Neural progenitor cell (in vitro differentiated cells): ENCODE data around the gene HS6ST3. TPM values are rescaled to one million over a fixed set of nuclear protein-coding genes. Genes with fewer than 3 reads are reported as not detected.
A peak's percentile ranks its signal among the peaks of the same experiment; 100 is the strongest.

Experiments
- DNase-seq: peaks from one replicate; pipeline ENCODE4 v3.0.0-alpha.2; 2016; ENCODE audit warnings: low spot score
- H2AFZ ChIP-seq: fragments of 200-600 bp; sonication (generic); replicated peaks from 2 replicates; pipeline ENCODE4 v1.6.1; 2016; ENCODE audit warnings: antibody characterized with exemption
- H3F3A ChIP-seq: fragments of 200-600 bp; sonication (generic); 2 replicates; pipeline ENCODE4 v1.6.1; 2016; ENCODE audit warnings: antibody characterized with exemption, low read depth
- H3K27ac ChIP-seq: fragments of 200-600 bp; sonication (generic); 2 replicates; pipeline ENCODE4 v1.5.1; 2016; ENCODE audit warnings: mild to moderate bottlenecking
- H3K27me3 ChIP-seq: fragments of 200-600 bp; sonication (generic); 2 replicates; pipeline ENCODE4 v1.6.1; 2016; ENCODE audit warnings: mild to moderate bottlenecking, moderate library complexity
- H3K36me3 ChIP-seq: fragments of 200-600 bp; sonication (generic); 2 replicates; pipeline ENCODE4 v1.5.1; 2016
- H3K4me1 ChIP-seq: fragments of 200-600 bp; sonication (generic); 2 replicates; pipeline ENCODE4 v1.6.1; 2016; ENCODE audit warnings: mixed run types
- H3K4me2 ChIP-seq: fragments of 200-600 bp; sonication (generic); 2 replicates; pipeline ENCODE4 v1.6.1; 2016
- H3K4me3 ChIP-seq: fragments of 200-600 bp; sonication (generic); 2 replicates; pipeline ENCODE4 v1.5.1; 2016
- H3K79me2 ChIP-seq: fragments of 200-600 bp; sonication (generic); 2 replicates; pipeline ENCODE4 v1.6.1; 2016; ENCODE audit warnings: low read depth
- H3K9ac ChIP-seq: fragments of 200-600 bp; sonication (generic); 2 replicates; pipeline ENCODE4 v1.6.1; 2016
- H3K9me3 ChIP-seq: fragments of 200-600 bp; sonication (generic); 2 replicates; pipeline ENCODE4 v1.5.1; 2016; ENCODE audit warnings: low read depth
- H4K20me1 ChIP-seq: fragments of 200-600 bp; sonication (generic); 2 replicates; pipeline ENCODE4 v1.6.1; 2016; ENCODE audit warnings: low read depth
- H3K27ac Mint-ChIP-seq: 3 replicates; pipeline ENCODE4 v1.8.0; 2021; ENCODE audit warnings: mixed read lengths
- H3K27me3 Mint-ChIP-seq: 2 replicates; pipeline ENCODE4 v1.8.0; 2022; ENCODE audit warnings: low read depth, mild to moderate bottlenecking, inconsistent platforms, moderate library complexity, mixed read lengths; ENCODE audit not compliant: insufficient read depth
- H3K36me3 Mint-ChIP-seq: 3 replicates; pipeline ENCODE4 v1.8.0; 2021; ENCODE audit warnings: mixed read lengths
- H3K4me1 Mint-ChIP-seq: 3 replicates; pipeline ENCODE4 v1.8.0; 2021; ENCODE audit warnings: mixed read lengths
- H3K4me3 Mint-ChIP-seq: 3 replicates; pipeline ENCODE4 v1.8.0; 2021; ENCODE audit warnings: mild to moderate bottlenecking, moderate library complexity, mixed read lengths
- H3K9me3 Mint-ChIP-seq: 3 replicates; pipeline ENCODE4 v1.8.0; 2020; ENCODE audit warnings: mixed read lengths
- EZH2 ChIP-seq: fragments of 200-600 bp; sonication (generic); IDR thresholded peaks from 2 replicates; pipeline ENCODE4 v1.6.1; 2017; ENCODE audit warnings: antibody characterized with exemption, mild to moderate bottlenecking, moderate library complexity
- EZH2phosphoT487 ChIP-seq: fragments of 200-600 bp; sonication (generic); IDR thresholded peaks from 2 replicates; pipeline ENCODE4 v1.6.1; 2017; ENCODE audit warnings: antibody characterized with exemption
- total RNA-seq: library from RNA; depleted of rRNA; stranded (reverse); fragments of >200 nt; gene quantifications from 2 replicates; pipeline ENCODE4 v1.2.3, GENCODE V29; 2015; ENCODE audit warnings: low replicate concordance
- TF ChIP-seq, protein P1 (sequence below): fragments of 200-600 bp; sonication (generic); IDR thresholded peaks from 2 replicates; pipeline ENCODE4 v1.5.1; 2017; ENCODE audit warnings: antibody characterized with exemption, mild to moderate bottlenecking

The HS6ST3 gene
- total RNA-seq, 1 donor from 2014 or later, result 0.39 TPM

DNA sequence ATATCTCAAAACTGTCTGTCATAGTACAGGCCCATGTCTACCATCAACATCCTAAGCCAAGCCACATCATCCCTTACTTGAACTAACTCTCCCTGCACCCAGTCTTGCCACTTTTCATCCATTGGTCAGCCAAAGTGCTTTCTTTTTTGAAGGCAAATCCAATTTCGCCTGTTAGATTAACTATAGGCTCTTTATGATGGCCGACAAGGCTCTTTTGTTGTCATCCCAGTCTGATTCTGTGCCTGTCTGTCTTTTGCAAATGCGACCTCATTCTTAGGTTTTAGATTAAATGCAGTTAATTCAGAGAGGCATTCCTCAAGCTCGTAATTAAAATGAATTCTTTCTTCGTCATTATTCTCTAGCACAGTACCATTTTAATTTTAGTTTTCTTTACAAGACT, 148.3 kb downstream of the HS6ST3 start:
- Mint-ChIP-seq H3K9me3 (no peaks in the 10 kb centered on the region), H3K36me3 (no peaks in the 10 kb centered on the region), H3K27me3 (no peaks in the 10 kb centered on the region), H3K4me3 (no peak overlapping the region), H3K4me1 (no peaks in the 10 kb centered on the region), H3K27ac (no peak overlapping the region)
- Histone ChIP-seq H3K4me3 (no peak overlapping the region), H3F3A (no peaks in the 10 kb centered on the region), H3K79me2 (no peaks in the 10 kb centered on the region), H2AFZ (peak overlapping the region; percentile 59), H3K27me3 (no peaks in the 10 kb centered on the region), H3K9ac (no peak overlapping the region), H3K27ac (no peak overlapping the region), H3K9me3 (no peaks in the 10 kb centered on the region), H3K36me3 (no peaks in the 10 kb centered on the region), H4K20me1 (no peaks in the 10 kb centered on the region), H3K4me1 (no peaks in the 10 kb centered on the region), H3K4me2 (no peak overlapping the region)
- peak; percentile 8 for DNase-seq
- TF ChIP-seq EZH2, result no peak
- TF ChIP-seq EZH2phosphoT487, result no peak
- TF ChIP-seq, protein P1, sequence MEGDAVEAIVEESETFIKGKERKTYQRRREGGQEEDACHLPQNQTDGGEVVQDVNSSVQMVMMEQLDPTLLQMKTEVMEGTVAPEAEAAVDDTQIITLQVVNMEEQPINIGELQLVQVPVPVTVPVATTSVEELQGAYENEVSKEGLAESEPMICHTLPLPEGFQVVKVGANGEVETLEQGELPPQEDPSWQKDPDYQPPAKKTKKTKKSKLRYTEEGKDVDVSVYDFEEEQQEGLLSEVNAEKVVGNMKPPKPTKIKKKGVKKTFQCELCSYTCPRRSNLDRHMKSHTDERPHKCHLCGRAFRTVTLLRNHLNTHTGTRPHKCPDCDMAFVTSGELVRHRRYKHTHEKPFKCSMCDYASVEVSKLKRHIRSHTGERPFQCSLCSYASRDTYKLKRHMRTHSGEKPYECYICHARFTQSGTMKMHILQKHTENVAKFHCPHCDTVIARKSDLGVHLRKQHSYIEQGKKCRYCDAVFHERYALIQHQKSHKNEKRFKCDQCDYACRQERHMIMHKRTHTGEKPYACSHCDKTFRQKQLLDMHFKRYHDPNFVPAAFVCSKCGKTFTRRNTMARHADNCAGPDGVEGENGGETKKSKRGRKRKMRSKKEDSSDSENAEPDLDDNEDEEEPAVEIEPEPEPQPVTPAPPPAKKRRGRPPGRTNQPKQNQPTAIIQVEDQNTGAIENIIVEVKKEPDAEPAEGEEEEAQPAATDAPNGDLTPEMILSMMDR, result no peak

DNA sequence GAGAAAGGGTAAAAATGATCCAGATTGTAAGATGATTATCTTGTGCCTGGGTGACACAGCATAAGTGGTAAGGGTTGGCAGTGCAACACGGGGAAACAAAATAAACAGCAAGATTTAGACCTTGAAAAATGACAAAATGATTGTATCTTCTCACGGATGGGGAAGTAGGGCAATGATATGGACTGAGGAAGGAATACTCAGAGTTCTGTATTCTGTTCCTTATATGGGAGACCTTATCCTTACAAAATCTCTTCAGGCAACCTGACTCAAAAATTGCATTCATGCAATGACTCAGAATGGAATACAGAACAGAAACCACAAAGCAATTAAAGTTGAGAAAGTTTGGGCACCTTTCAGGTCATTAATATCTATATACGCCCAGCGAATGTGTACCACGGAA, 149.0 kb downstream of the HS6ST3 start:
- no peaks in the 10 kb centered on the region for H3K27me3 Mint-ChIP-seq
- no peaks in the 10 kb centered on the region for H3K4me1 Mint-ChIP-seq
- no peaks in the 10 kb centered on the region for H3K4me1 ChIP-seq
- H3K9me3 Mint-ChIP-seq, result no peaks in the 10 kb centered on the region
- no peaks in the 10 kb centered on the region for H3K36me3 ChIP-seq
- H3K9ac ChIP-seq, result no peak overlapping the region
- DNase-seq, result no peak
- TF ChIP-seq, protein P1, result no peak
- TF ChIP-seq EZH2phosphoT487, result no peak
- no peak for TF ChIP-seq EZH2
- H3K4me3 Mint-ChIP-seq, result no peak overlapping the region
- H2AFZ ChIP-seq, result no peak overlapping the region
- no peak overlapping the region for H3K4me2 ChIP-seq
- H3K27me3 ChIP-seq, result no peaks in the 10 kb centered on the region
- no peak overlapping the region for H3K27ac ChIP-seq
- no peaks in the 10 kb centered on the region for H3K36me3 Mint-ChIP-seq
- H4K20me1 ChIP-seq, result no peaks in the 10 kb centered on the region
- no peak overlapping the region for H3K4me3 ChIP-seq
- no peak overlapping the region for H3K27ac Mint-ChIP-seq
- H3K9me3 ChIP-seq, result no peaks in the 10 kb centered on the region
- no peaks in the 10 kb centered on the region for H3K79me2 ChIP-seq
- no peaks in the 10 kb centered on the region for H3F3A ChIP-seq

DNA sequence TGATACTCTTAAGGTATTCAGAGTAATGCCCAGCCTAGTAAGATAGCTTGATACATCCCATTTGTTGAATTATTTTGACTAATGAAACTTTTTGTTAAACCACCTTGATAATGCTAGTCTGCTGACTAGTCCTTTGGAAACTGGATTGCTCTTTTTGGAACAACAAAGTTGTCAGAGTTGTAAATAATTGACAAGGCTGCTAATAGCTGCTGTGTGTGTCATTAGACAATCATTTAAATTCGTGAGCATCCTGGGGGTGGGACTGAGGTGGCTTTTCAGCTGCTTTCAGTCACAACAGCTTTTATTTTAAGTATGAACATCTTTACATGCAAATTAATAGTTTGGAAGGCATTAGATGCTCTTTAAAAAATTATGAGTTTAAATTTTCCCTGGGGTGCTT, 153.5 kb downstream of the HS6ST3 start:
- Histone ChIP-seq H3K4me2 (no peak overlapping the region), H2AFZ (no peak overlapping the region), H3K9ac (no peak overlapping the region), H3K9me3 (no peaks in the 10 kb centered on the region), H3K36me3 (no peaks in the 10 kb centered on the region), H4K20me1 (no peaks in the 10 kb centered on the region), H3F3A (no peaks in the 10 kb centered on the region), H3K4me1 (no peaks in the 10 kb centered on the region), H3K79me2 (no peaks in the 10 kb centered on the region), H3K4me3 (no peak overlapping the region), H3K27ac (no peak overlapping the region), H3K27me3 (no peaks in the 10 kb centered on the region)
- H3K36me3 Mint-ChIP-seq, result no peaks in the 10 kb centered on the region
- H3K4me3 Mint-ChIP-seq, result no peak overlapping the region
- no peak for TF ChIP-seq EZH2
- TF ChIP-seq, protein P1, result no peak
- no peak for TF ChIP-seq EZH2phosphoT487
- no peaks in the 10 kb centered on the region for H3K9me3 Mint-ChIP-seq
- no peaks in the 10 kb centered on the region for H3K27me3 Mint-ChIP-seq
- no peaks in the 10 kb centered on the region for H3K4me1 Mint-ChIP-seq
- no peak overlapping the region for H3K27ac Mint-ChIP-seq
- DNase-seq, result no peak

DNA sequence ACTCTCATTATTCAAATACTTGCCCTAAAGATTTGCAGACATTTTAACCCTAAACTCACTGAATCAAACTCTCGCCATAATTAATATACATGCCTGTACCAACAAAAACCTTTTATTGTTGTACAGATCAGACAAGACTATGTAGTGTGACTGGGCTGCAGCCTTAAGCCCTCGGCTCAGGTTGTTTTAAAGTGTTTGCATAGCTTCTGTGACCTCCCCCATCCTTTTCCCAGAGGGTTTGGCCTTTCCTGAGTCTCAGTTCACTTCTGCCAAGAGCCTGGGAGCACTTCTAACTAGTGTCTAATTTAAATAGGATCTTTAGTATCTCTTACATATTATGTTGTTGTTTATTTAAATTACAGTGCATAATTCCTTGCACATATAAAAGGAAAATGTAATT, 158.2 kb downstream of the HS6ST3 start:
- Histone ChIP-seq H3K27me3 (no peaks in the 10 kb centered on the region), H4K20me1 (no peaks in the 10 kb centered on the region), H3K36me3 (no peaks in the 10 kb centered on the region), H2AFZ (no peak overlapping the region), H3K9me3 (no peaks in the 10 kb centered on the region), H3K27ac (no peak overlapping the region), H3K79me2 (no peaks in the 10 kb centered on the region), H3K4me3 (no peak overlapping the region), H3F3A (no peaks in the 10 kb centered on the region), H3K4me1 (no peaks in the 10 kb centered on the region), H3K4me2 (no peak overlapping the region), H3K9ac (no peak overlapping the region)
- no peak overlapping the region for H3K27ac Mint-ChIP-seq
- no peaks in the 10 kb centered on the region for H3K36me3 Mint-ChIP-seq
- no peak for TF ChIP-seq EZH2
- TF ChIP-seq EZH2phosphoT487, result no peak
- TF ChIP-seq, protein P1, result no peak
- no peak overlapping the region for H3K4me3 Mint-ChIP-seq
- peak; percentile 4 for DNase-seq
- no peaks in the 10 kb centered on the region for H3K4me1 Mint-ChIP-seq
- no peaks in the 10 kb centered on the region for H3K9me3 Mint-ChIP-seq
- H3K27me3 Mint-ChIP-seq, result no peaks in the 10 kb centered on the region
